HG03558 (cell line): ENCODE results near the gene SEMA4B.
"Not testable (repeated sequence)": the region's sequence is repeated elsewhere in the genome, so short reads cannot be mapped to it uniquely, and the experiment has no call there.

Experiments used
- ATAC-seq: cut with Tn5 transposase; IDR thresholded peaks from one replicate; pipeline ENCODE4 v1.9.1; 2021; ENCODE audit warnings: moderate number of reproducible peaks; ENCODE audit not compliant: unreplicated experiment; ENCODE audit errors: extremely low read depth

SEMA4B gene, protein sequence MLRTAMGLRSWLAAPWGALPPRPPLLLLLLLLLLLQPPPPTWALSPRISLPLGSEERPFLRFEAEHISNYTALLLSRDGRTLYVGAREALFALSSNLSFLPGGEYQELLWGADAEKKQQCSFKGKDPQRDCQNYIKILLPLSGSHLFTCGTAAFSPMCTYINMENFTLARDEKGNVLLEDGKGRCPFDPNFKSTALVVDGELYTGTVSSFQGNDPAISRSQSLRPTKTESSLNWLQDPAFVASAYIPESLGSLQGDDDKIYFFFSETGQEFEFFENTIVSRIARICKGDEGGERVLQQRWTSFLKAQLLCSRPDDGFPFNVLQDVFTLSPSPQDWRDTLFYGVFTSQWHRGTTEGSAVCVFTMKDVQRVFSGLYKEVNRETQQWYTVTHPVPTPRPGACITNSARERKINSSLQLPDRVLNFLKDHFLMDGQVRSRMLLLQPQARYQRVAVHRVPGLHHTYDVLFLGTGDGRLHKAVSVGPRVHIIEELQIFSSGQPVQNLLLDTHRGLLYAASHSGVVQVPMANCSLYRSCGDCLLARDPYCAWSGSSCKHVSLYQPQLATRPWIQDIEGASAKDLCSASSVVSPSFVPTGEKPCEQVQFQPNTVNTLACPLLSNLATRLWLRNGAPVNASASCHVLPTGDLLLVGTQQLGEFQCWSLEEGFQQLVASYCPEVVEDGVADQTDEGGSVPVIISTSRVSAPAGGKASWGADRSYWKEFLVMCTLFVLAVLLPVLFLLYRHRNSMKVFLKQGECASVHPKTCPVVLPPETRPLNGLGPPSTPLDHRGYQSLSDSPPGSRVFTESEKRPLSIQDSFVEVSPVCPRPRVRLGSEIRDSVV

DNA sequence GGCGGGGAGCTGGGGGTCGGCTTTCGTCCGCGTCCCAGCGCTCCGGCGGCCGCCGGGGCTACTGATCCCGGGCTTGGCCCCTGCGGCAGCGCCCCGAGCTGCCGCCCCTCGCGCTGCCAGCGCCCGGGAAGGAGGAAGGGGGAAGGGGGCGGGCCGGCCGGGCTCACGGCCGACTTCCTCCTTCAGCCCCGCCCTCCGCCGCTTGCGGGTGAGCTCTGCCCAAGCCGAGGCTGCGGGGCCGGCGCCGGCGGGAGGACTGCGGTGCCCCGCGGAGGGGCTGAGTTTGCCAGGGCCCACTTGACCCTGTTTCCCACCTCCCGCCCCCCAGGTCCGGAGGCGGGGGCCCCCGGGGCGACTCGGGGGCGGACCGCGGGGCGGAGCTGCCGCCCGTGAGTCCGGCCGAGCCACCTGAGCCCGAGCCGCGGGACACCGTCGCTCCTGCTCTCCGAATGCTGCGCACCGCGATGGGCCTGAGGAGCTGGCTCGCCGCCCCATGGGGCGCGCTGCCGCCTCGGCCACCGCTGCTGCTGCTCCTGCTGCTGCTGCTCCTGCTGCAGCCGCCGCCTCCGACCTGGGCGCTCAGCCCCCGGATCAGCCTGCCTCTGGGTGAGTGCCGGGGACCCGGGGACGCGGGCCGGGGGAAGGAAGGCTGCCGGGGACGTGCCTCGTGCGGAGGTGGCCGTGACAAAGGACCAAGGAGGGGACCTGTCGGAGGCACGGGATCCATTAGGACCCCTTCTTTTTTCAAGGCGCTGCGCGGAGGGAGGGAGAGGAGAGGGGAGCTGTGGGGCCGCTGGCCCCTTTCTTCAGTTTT is at the start of gene SEMA4B:
SEMA4B (plus strand) TSS at position 201 of the 814 bp plus-strand sequence; CDS start at position 450, 249 bp downstream.
- no peak for ATAC-seq

GRCh38 chr15:90151989-90152645 is 49.0 kb upstream of the SEMA4B start:
- no peak for ATAC-seq

DNA sequence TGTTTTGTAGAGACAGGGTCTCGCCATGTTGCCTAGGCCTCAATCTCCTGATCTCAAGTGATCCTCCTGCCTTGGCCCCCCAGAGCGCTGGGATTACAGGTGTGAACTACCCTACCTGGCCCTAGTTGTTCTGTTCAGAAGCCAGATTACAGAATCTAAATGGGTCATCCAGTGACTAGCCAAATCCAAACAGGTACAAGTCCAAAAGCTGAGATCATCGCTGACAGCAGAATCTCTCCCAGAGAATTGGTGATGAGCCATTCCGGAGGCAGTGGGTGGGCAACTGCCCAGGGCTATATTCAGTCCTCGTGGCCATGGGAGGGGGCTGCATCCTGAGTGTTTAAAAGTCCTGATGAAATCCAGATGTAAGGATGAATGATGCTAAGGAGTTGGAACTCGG is 47.5 kb upstream of the SEMA4B start:
- no peak for ATAC-seq

DNA sequence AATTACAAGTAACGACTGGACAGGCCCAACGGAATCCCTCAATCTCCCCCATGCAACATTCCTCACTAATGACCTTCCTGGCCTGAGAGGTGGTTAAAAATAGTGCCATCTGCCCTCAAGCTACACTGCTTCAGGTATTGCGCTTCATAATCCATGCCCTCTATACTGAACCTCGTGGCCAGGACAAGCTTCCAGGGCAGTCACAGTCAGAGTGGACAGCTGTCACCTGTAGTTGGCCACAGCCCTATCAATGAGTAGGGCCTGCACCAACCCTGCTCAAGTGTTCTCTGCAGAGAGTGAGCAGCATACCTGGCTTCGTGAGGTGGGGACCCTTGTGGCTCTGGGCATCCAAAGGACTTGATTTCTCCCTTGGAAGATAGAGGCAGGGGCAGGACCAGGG is 46.9 kb upstream of the SEMA4B start:
- ATAC-seq, result no peak

GRCh38 chr15:90154861-90155626 is 46.1 kb upstream of the SEMA4B start:
- ATAC-seq, result no peak

- ATAC-seq, result no peak
Observed at GRCh38 chr15:90159213-90159612, 41.9 kb upstream of the SEMA4B start.

GRCh38 chr15:90160781-90161727 is 40.1 kb upstream of the SEMA4B start:
- ATAC-seq, result no peak

DNA sequence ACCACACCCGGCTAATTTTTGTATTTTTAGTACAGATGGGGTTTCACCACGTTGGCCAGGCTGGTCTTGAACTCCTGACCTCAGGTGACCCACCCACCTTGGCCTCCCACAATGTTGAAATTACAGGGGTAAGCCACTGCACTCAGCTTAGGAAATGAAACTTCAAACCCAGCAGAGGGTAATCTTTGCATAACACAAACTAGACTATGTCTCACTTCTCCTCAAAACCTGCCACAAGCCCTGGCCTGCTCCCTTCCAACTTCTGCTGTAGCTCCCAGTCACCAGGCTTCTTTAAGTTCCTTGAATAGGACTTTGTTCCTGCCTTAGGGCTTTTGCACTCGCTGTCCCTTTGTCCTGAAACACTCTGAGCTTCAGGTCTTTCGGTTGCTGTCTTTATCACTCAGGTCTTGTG is 39.2 kb upstream of the SEMA4B start:
- ATAC-seq, result no peak

GRCh38 chr15:90162956-90163355 is 38.2 kb upstream of the SEMA4B start:
- ATAC-seq, result no peak

GRCh38 chr15:90164239-90164638 is 36.9 kb upstream of the SEMA4B start:
- ATAC-seq, result not testable (repeated sequence)

DNA sequence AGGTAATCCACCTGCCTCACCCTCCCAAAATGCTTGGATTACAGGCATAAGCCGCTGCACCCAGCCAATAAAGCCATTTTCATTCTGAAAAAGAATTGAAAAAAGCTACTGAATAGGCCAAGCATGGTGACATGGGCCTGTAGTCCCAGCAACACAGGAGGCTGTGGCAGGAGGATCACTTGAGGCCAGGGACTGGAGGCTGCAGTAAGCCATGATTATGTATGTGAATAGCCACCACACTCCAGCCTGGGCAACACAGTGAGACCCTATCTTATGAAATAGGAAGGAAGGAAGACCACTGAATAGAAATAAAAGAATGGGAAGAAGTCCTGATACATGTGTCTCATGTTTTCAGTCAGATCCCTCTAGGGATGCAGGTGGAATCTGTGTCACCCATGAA is 36.0 kb upstream of the SEMA4B start:
- ATAC-seq, result no peak

DNA sequence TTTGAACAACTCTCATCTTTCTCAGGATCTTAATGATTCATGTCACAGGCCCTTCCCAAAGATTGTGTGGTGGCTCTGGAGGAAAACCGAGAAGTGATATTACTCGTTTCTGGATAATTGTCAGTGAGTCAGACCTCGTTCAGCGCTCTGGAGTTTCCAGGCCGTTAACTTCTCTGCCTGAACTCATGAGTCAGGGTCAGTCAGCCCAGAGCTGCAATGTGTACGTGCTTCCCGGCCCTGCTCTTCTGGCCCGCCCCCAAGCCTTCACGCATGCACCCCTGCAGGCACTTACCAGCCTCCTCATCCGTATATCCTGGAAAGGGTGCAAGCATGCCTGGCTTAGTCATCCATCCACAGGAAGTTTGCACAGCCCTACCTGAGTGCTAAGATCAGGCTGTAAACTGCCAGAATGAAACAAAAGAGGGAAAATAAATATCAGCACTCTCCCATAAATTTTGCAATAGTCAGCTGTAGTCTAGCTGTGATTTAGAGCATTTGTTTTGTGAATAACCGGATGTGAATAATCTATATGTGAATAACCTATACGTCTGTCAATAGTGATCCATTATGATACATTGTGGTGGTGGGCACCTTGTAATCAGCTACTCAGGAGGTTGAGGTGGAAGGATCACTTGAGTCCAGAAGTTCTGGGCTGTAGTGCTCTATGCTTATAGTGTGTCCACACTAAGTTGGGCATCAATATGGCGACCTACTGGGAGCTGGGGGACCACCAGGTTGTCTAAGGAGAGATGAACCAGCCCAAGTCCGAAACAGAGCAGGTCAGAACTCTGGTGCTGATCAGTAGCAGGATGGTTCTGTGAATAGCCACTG is 35.3 kb upstream of the SEMA4B start:
- no peak for ATAC-seq

DNA sequence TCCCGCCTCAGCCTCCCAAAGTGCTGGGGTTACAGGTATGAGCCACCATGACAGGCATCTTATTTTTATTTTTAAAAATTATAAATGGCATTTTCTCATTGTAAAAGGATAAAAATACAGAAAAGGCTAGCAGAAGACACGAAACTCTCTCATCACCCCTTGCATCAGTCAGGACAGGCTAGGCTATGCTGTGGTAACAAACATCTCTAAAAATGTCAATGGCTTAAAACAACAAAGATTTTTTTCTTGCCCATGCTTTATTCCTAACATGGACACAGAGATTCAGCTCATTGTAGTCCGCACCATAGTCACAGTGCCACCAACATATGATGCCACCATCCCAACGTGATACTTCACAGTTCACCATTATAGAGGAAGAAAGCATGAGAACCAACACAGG is 34.0 kb upstream of the SEMA4B start:
- no peak for ATAC-seq

DNA sequence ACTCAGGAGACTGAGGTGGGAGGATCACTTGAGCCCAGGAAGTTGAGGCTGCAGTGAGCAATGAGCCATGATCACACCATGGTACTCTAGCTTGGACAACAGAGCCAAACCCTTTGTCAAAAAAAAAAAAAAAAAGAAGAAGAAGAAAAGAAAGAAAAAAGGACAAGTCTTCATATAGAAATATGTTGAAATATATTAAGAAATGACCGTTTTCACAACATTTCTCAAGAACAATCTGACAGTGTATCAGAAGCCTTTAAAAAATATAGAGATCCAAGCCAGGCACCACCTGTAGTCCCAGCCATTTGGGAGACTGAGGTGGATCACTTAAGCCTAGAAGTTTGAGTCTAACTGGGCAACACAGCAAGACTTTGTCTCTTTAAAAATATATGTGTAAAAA is 29.5 kb upstream of the SEMA4B start:
- no peak for ATAC-seq

- no peak for ATAC-seq
Observed at GRCh38 chr15:90173372-90173771, 27.8 kb upstream of the SEMA4B start.

DNA sequence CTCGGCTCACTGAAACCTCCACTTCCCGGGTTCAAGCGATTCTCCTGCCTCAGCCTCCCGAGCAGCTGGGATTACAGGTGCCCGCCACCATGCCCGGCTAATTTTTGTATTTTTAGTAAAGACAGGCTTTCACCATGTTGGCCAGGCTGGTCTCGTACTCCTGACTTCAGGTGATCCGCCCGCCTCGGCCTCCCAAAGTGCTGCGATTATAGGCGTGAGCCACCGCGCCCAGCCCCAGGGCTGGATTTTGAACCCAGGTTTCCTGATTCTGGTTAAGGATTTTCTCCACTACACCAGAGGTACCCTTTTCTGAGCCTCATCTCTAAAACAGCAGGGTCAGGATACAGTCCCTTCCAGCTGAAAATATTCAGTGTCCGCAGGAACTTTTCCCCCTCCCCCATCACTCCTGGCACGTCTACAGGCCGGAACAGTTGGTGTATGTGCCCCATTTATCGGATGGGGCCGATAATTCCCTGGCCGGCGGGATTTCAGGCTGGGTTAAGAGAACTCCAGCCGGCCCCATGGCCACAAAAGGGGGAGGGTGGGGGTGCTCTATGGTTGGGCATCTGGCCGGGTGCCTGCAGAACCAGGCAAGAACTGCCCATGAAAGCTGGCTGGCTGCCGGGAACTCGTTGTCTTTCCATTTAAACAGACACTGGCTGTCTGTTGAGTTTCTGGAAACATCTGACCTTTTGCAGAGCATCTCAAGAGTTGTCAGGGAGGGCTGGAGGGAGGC is 26.8 kb upstream of the SEMA4B start:
- ATAC-seq, result no peak

- ATAC-seq, result no peak
Observed at GRCh38 chr15:90177012-90177411, 24.1 kb upstream of the SEMA4B start.
